GF-D8 (cell line): Measurements from ENCODE around the gene PBX3.

ENCODE experiments used
- DNase-seq: peaks from one replicate; lab custom pipeline; 2025; lab: John Stamatoyannopoulos, UW

Gene PBX3

GRCh38 chr9:125906893-125907292 is 159.7 kb downstream of the PBX3 start:
- no peak for DNase-seq

GRCh38 chr9:125908136-125908535 is 161.0 kb downstream of the PBX3 start:
- DNase-seq, result no peak

GRCh38 chr9:125908966-125909365 is 161.8 kb downstream of the PBX3 start:
- no peak for DNase-seq

- no peak for DNase-seq
Measured at GRCh38 chr9:125909459-125909858, 162.3 kb downstream of the PBX3 start.

- DNase-seq, result no peak
Measured at GRCh38 chr9:125910286-125910685, 163.1 kb downstream of the PBX3 start.

- no peak for DNase-seq
Measured at GRCh38 chr9:125911861-125912644, 164.9 kb downstream of the PBX3 start.

GRCh38 chr9:125912667-125913066 is 165.5 kb downstream of the PBX3 start:
- no peak for DNase-seq

GRCh38 chr9:125913551-125913950 is 166.4 kb downstream of the PBX3 start:
- no peak for DNase-seq

- DNase-seq, result no peak
Measured at GRCh38 chr9:125914411-125914810, 167.2 kb downstream of the PBX3 start.

GRCh38 chr9:125915606-125916005 is 168.4 kb downstream of the PBX3 start:
- DNase-seq, result no peak

- no peak for DNase-seq
Measured at GRCh38 chr9:125919565-125919964, 172.4 kb downstream of the PBX3 start.

- no peak for DNase-seq
Measured at GRCh38 chr9:125920402-125920801, 173.2 kb downstream of the PBX3 start.

- DNase-seq, result no peak
Measured at GRCh38 chr9:125922854-125923253, 175.7 kb downstream of the PBX3 start.

- no peak for DNase-seq
Measured at GRCh38 chr9:125924351-125924750, 177.2 kb downstream of the PBX3 start.

- DNase-seq, result no peak
Measured at GRCh38 chr9:125926936-125927335, 179.8 kb downstream of the PBX3 start.

- DNase-seq, result no peak
Measured at GRCh38 chr9:125929846-125930245, 182.7 kb downstream of the PBX3 start.

- no peak for DNase-seq
Measured at GRCh38 chr9:125931211-125931610, 184.0 kb downstream of the PBX3 start.

- DNase-seq, result no peak
Measured at GRCh38 chr9:125932012-125932411, 184.8 kb downstream of the PBX3 start.

GRCh38 chr9:125932746-125933455 is 185.7 kb downstream of the PBX3 start:
- DNase-seq, result no peak

- no peak for DNase-seq
Measured at GRCh38 chr9:125942125-125942524, 195.0 kb downstream of the PBX3 start.

GRCh38 chr9:125943831-125944230 is 196.7 kb downstream of the PBX3 start:
- DNase-seq, result no peak

GRCh38 chr9:125946397-125946796 is 199.2 kb downstream of the PBX3 start:
- no peak for DNase-seq

GRCh38 chr9:125948887-125949596 is 201.9 kb downstream of the PBX3 start:
- DNase-seq, result no peak
